ENCODE results near the gene SLPI.

The SLPI gene, protein sequence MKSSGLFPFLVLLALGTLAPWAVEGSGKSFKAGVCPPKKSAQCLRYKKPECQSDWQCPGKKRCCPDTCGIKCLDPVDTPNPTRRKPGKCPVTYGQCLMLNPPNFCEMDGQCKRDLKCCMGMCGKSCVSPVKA

DNA sequence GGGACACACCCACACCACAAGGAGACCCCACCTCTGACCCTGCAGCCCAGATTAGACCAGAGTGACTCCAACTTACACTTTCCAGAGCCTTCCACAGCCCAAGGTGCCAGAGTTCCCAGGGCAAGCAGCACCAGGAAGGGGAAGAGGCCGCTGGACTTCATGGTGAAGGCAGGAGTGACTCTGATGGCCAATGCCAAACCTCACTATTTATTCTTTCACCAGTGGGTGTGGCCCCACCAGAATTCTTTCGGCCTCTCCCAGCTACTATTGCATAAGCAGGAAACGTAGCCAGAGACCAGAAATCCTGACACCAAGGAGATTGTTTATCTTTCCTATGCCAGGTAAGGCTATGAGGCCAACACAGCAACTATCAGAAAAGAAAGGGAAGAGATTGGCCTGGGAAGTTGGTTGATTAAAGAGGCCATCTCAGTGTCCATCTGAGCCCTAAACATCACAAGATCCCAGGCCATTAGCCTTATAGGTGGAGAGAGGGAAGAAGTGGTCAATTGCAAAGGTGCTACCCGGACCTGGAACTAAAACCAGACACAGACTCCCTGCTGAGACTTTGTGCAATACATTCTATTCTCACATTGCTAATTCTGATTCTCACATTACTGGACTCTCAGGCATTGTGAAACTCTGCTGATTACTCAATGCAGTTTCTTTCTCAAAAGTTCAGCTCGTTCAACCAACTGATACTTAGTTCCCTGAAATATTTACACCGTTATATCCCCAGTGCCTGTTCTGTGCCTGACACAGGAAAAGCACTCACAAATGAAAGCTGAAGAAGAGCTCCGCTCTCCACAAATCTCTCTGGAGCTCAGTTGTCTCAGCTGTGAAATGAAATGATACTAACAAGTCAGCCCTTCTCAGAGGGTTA is at the start of gene SLPI:
Gene SLPI (minus strand): TSS at position 182 of the 880 bp plus-strand sequence. CDS start 21 bp downstream, at position 161.
- Histone ChIP-seq H3K27me3 (ENCODE audit: insufficient read depth, insufficient read length) (no peaks in the 10 kb centered on the region), H3K4me1 (ENCODE audit: insufficient read depth, insufficient read length) (no peaks in the 10 kb centered on the region), H3K36me3 (ENCODE audit: insufficient read depth, insufficient read length, low read length) (no peaks in the 10 kb centered on the region), H3K9ac (ENCODE audit: insufficient read length, low read depth) (no peak within 1 kb of the TSS), H3K9me3 (ENCODE audit: insufficient read depth, low read length) (no peaks in the 10 kb centered on the region), H3K4me3 (ENCODE audit: insufficient read length, low read depth) (no peak within 1 kb of the TSS)
- TF ChIP-seq SUZ12 (IDR thresholded peaks at IDR 0.05; ENCODE audit: extremely low read depth, insufficient read depth, insufficient read length), result no peak
- TF ChIP-seq YY1 (IDR thresholded peaks at IDR 0.05; ENCODE audit: insufficient read depth, insufficient read length), result no peak
- TF ChIP-seq ZNF274 (IDR thresholded peaks at IDR 0.05; ENCODE audit: low read depth, low read length), result no peak
- DNase-seq (ENCODE audit: low read depth, low spot score), result no peak

DNA sequence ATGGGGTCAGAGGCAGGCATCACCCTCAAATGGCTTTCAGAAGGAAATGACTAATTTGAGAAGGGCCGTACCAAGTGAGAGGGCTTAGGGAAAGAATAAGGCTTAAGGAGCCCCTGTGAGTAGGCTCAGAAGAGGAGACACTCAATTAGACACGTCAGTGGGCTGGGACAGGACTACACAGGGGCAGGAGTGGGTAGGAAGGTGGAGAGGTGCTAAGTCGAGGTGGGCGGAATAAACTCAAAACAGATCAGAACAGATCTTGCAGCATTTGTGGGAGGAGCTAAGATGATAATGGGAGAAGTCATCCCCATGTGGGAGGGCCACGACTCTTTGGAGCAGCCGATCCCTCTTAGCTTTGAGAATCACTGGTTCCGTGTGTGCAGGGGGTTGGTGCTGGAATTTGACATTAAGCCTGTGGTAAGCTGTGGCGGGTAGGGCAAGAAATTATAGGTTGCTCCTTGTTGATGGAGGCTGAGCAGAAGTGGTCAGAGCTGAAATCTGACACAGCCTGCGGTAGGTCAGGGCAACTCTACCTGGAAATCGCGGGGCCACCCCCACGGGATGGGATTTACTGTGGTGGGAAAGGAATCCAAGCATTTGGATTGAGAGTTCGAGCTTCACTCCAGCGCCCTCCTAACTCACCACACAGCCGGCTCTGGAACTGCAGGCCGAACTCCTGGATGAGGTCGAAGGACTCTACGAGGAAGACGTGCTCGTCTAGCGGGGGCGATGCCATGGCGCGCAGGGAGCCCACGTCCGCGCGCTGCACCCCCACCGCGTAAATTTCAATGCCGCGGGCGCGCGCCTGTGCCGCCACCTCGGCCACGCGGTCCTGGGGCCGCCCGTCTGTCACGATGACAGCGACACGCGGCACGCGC is 49.5 kb upstream of the SLPI start:
- Histone ChIP-seq H3K4me1 (ENCODE audit: insufficient read depth, insufficient read length) (peaks cover 14% of the 10 kb centered on the region), H3K36me3 (ENCODE audit: insufficient read depth, insufficient read length, low read length) (no peaks in the 10 kb centered on the region), H3K9ac (ENCODE audit: insufficient read length, low read depth) (no peak overlapping the region), H3K4me3 (ENCODE audit: insufficient read length, low read depth) (no peak overlapping the region), H3K9me3 (ENCODE audit: insufficient read depth, low read length) (no peaks in the 10 kb centered on the region; the same call in 1 of the 2 replicates), H3K27me3 (ENCODE audit: insufficient read depth, insufficient read length) (peaks cover 2% of the 10 kb centered on the region)
- TF ChIP-seq YY1 (IDR thresholded peaks at IDR 0.05; ENCODE audit: insufficient read depth, insufficient read length), result no peak
- no peak for TF ChIP-seq SUZ12 (IDR thresholded peaks at IDR 0.05; ENCODE audit: extremely low read depth, insufficient read depth, insufficient read length)
- TF ChIP-seq ZNF274 (IDR thresholded peaks at IDR 0.05; ENCODE audit: low read depth, low read length), result no peak
- DNase-seq (ENCODE audit: low read depth, low spot score), result no peak

DNA sequence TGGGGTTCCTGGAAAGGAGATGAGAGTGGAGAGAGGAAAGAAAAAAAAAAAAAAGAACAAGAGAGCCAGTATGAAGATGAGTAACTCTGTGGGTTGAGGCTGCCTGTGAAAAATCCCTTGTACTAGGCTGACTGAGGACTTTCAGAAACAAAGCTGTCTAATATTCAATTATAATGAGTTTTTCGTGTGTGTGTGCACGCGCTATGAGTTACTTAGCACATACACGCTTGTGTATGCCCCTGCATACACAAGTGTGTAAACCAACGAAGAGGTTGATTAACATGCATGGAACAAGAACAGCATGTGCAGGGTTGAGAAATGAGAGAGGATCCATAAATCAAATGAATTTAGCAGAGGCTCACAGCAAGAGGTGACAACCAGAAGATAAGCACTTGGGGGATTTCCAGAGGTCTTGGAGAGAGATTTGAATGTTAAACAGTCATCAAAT is 47.5 kb upstream of the SLPI start:
- TF ChIP-seq ZNF274 (IDR thresholded peaks at IDR 0.05; ENCODE audit: low read depth, low read length) (no peak), SUZ12 (IDR thresholded peaks at IDR 0.05; ENCODE audit: extremely low read depth, insufficient read depth, insufficient read length) (no peak), YY1 (IDR thresholded peaks at IDR 0.05; ENCODE audit: insufficient read depth, insufficient read length) (no peak)
- Histone ChIP-seq H3K4me3 (ENCODE audit: insufficient read length, low read depth) (no peak overlapping the region), H3K9ac (ENCODE audit: insufficient read length, low read depth) (no peak overlapping the region), H3K9me3 (ENCODE audit: insufficient read depth, low read length) (no peaks in the 10 kb centered on the region; the same call in 1 of the 2 replicates), H3K36me3 (ENCODE audit: insufficient read depth, insufficient read length, low read length) (no peaks in the 10 kb centered on the region), H3K4me1 (ENCODE audit: insufficient read depth, insufficient read length) (peaks cover 3% of the 10 kb centered on the region), H3K27me3 (ENCODE audit: insufficient read depth, insufficient read length) (peaks cover 2% of the 10 kb centered on the region)
- no peak for DNase-seq (ENCODE audit: low read depth, low spot score)

DNA sequence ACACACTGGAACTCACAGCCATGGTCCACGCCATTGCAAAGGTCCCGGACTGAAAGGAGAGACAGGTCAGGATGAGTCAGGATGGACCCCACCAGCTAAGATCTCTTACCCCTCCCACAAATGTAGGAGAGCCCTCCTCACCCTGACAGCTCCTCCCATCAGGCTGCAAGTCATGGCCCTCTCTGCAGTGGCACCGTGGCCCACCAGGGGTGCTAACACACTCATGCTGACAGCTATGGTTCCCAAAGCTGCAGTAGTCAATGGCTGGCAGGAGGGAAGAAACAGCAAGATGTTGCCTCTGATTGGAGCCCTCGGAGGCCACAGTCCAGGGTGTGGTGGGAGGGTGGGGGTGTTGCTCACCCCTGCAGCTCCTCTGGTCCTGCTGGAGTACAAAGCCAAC is 46.6 kb upstream of the SLPI start:
- TF ChIP-seq SUZ12 (IDR thresholded peaks at IDR 0.05; ENCODE audit: extremely low read depth, insufficient read depth, insufficient read length) (no peak), ZNF274 (IDR thresholded peaks at IDR 0.05; ENCODE audit: low read depth, low read length) (no peak), YY1 (IDR thresholded peaks at IDR 0.05; ENCODE audit: insufficient read depth, insufficient read length) (no peak)
- Histone ChIP-seq H3K9me3 (ENCODE audit: insufficient read depth, low read length) (no peaks in the 10 kb centered on the region; the same call in 1 of the 2 replicates), H3K9ac (ENCODE audit: insufficient read length, low read depth) (no peak overlapping the region), H3K4me3 (ENCODE audit: insufficient read length, low read depth) (no peak overlapping the region), H3K4me1 (ENCODE audit: insufficient read depth, insufficient read length) (peaks cover 3% of the 10 kb centered on the region), H3K27me3 (ENCODE audit: insufficient read depth, insufficient read length) (peaks cover 2% of the 10 kb centered on the region), H3K36me3 (ENCODE audit: insufficient read depth, insufficient read length, low read length) (no peaks in the 10 kb centered on the region)
- peak; percentile 74 for DNase-seq (ENCODE audit: low read depth, low spot score)

DNA sequence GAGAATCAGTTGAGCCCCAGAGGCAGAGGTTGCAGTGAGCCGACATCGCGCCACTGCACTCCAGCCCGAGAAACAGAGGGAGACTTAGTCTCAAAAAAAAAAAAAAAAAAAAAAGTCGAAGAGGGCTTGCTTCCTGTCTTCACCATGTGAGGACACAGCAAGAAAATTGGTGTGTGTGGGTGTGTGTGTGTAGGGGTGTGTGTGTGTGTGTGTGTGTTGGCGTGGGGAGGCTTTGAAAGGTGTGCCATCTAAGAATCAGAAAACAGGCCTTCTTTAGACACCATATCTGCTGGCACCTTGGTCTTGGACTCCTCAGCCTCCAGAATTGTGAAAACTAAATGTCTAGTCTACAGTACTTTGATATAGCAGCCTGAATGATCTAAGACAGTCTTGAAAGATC is 45.4 kb upstream of the SLPI start:
- Histone ChIP-seq H3K9ac (ENCODE audit: insufficient read length, low read depth) (no peak overlapping the region), H3K36me3 (ENCODE audit: insufficient read depth, insufficient read length, low read length) (no peaks in the 10 kb centered on the region), H3K4me3 (ENCODE audit: insufficient read length, low read depth) (no peak overlapping the region), H3K4me1 (ENCODE audit: insufficient read depth, insufficient read length) (peaks cover 3% of the 10 kb centered on the region), H3K9me3 (ENCODE audit: insufficient read depth, low read length) (peaks cover 7% of the 10 kb centered on the region; the same call in 1 of the 2 replicates), H3K27me3 (ENCODE audit: insufficient read depth, insufficient read length) (peaks cover 2% of the 10 kb centered on the region)
- TF ChIP-seq SUZ12 (IDR thresholded peaks at IDR 0.05; ENCODE audit: extremely low read depth, insufficient read depth, insufficient read length) (no peak), ZNF274 (IDR thresholded peaks at IDR 0.05; ENCODE audit: low read depth, low read length) (no peak), YY1 (IDR thresholded peaks at IDR 0.05; ENCODE audit: insufficient read depth, insufficient read length) (no peak)
- DNase-seq (ENCODE audit: low read depth, low spot score), result no peak

DNA sequence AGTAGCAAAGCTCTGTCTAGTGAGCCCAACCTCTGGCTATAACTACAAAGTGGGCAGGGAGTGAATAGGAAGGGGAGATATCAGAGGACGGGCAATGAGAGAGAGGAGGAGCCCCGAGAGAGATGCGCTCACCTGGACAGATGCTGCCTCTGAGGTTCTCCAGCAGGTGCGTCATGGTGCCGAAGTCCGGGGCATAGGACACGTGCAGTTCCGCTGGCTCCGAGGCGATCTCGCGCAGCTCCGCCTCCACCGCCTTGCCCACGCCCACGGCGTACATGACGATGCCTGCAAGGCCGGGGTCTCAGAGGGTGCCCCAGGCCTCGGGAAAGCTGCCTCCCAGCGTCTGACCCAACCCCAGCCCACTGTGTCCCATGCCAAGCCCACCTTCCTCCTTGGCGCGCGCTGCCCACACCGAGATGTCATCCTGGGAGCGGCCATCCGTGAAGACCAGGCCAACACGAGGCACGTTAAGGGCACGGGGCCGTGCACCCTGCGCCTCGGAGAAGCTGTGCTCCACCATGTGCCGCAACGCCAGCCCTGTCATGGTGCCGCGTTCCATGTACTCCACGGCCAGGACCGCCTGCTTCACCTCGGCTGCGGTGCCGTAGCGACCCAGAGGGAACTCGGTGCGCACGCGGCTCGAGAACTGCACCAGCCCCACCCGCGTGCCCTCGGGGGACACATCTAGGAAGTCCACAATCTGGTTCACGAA is 43.6 kb upstream of the SLPI start:
- no peak for DNase-seq (ENCODE audit: low read depth, low spot score)
- Histone ChIP-seq H3K4me1 (ENCODE audit: insufficient read depth, insufficient read length) (peaks cover 3% of the 10 kb centered on the region), H3K36me3 (ENCODE audit: insufficient read depth, insufficient read length, low read length) (no peaks in the 10 kb centered on the region), H3K4me3 (ENCODE audit: insufficient read length, low read depth) (no peak overlapping the region), H3K9ac (ENCODE audit: insufficient read length, low read depth) (no peak overlapping the region), H3K9me3 (ENCODE audit: insufficient read depth, low read length) (peaks cover 16% of the 10 kb centered on the region; the same call in 1 of the 2 replicates), H3K27me3 (ENCODE audit: insufficient read depth, insufficient read length) (peaks cover 12% of the 10 kb centered on the region)
- no peak for TF ChIP-seq YY1 (IDR thresholded peaks at IDR 0.05; ENCODE audit: insufficient read depth, insufficient read length)
- no peak for TF ChIP-seq SUZ12 (IDR thresholded peaks at IDR 0.05; ENCODE audit: extremely low read depth, insufficient read depth, insufficient read length)
- TF ChIP-seq ZNF274 (IDR thresholded peaks at IDR 0.05; ENCODE audit: low read depth, low read length), result no peak
